Measurements from ENCODE around the gene AHR. TPM values are rescaled to one million over a fixed set of nuclear protein-coding genes. Genes with fewer than 3 reads are reported as not detected.

The AHR gene
- total and polyA plus RNA-seq, 2 donors (not counting 3 experiments of a cell fraction or from before 2014, with no cell fraction given), result 4.8 to 31.8 TPM

DNA sequence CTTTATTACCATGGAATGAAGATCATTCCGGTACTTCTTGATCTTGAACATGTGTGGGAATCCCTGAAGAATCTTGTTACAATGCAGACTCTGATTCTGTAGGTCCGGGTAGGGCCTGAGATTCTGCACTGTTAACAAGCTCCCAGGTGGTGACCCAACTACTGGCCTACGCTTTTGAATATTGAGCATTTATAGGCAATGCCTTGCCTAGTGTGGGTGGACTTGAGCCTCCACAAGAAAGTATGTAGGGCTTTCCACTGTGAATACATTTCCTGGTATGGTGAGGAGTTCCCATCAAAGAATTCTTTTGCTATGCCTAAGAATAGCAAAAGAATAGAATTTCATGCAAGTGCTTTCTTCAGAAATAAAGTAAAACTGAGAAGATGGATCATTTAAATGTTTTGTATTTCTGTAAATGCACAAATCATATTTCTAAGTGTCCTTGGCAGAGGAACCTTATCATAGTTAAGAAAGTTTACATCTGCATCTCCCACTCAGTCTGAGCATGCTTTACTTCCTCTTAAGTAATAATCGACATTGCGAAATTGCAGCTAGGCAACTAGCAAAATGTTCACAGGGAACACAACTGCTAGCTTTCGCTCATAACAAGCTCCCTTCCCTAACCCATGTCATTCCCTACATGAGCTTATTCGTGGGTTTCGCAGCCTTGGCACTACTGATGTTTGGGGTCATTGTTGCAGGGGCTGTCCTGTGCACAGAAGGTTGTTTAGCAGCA lies 71.4 kb downstream of the AHR start:
- Histone ChIP-seq H4K20me1 (replicated peaks; ENCODE audit: control insufficient read depth, extremely low read depth, insufficient read depth, low read length) (no peaks in the 10 kb centered on the region), H3K27me3 (ENCODE audit: control insufficient read depth in 2 of 2, insufficient read depth in 2 of 2, low read length in 2 of 2) (no peaks in the 10 kb centered on the region), H3K4me2 (ENCODE audit: insufficient read depth, low read length) (no peak overlapping the region), H3K36me3 (ENCODE audit: control insufficient read depth in 2 of 2, extremely low read depth in 1 of 2, insufficient read depth in 2 of 2, low read length in 2 of 2) (no peaks in the 10 kb centered on the region), H3K9ac (replicated peaks; ENCODE audit: extremely low read depth, insufficient read depth, low read length) (no peak overlapping the region), H3K79me2 (ENCODE audit: control insufficient read depth, insufficient read depth, low read length) (no peaks in the 10 kb centered on the region), H3K4me1 (ENCODE audit: control insufficient read depth, extremely low read depth, insufficient read depth, low read length) (peaks cover 23% of the 10 kb centered on the region), H3K27ac (ENCODE audit: insufficient read depth, low read depth, low read length) (no peak overlapping the region), H3K9me3 (replicated peaks; ENCODE audit: control insufficient read depth, insufficient read depth, low read length) (no peaks in the 10 kb centered on the region), H3K9me1 (replicated peaks; ENCODE audit: control insufficient read depth, extremely low read depth, insufficient read depth, low read length) (no peaks in the 10 kb centered on the region), H3K4me3 (replicated peaks in 1 of 3; ENCODE audit: insufficient read depth in 1 of 3, low read depth in 1 of 3, low read length in 3 of 3) (no peak overlapping the region), H2AFZ (ENCODE audit: low read depth, low read length) (no peak overlapping the region)
- FAIRE-seq, result no peak
- intact Hi-C loops (cut with micrococcal nuclease), result loop anchor here (2.0 to 5.0 kb wide), 3 partner anchors 151 to 388 kb away; no protein-coding TSS in a partner anchor
- no peak for DNase-seq (ENCODE audit: low read depth, low spot score)
- no TSS peak for BruUV-seq (replicated peaks)
- POLR2A ChIA-PET, result interaction anchor here (0.7 kb wide), 1 partner anchor 64 kb away, joined by 4 read pairs; no protein-coding TSS in a partner anchor
- dilution Hi-C loops (cut with MboI; ENCODE audit: extremely low pct_ligation_motif_present, low sequenced_read_pairs), result no loop called here
- CTCF ChIA-PET, result interaction anchor here (2.5 kb wide), 1 partner anchor 68 kb away, joined by 20 read pairs; no protein-coding TSS in a partner anchor
- no peak for TF ChIP-seq MYC (IDR thresholded peaks at IDR 0.05; ENCODE audit: low read depth, low read length)
- no peak for TF ChIP-seq POLR2A (IDR thresholded peaks at IDR 0.05; ENCODE audit: low read depth, low read length)
- no peak for TF ChIP-seq FOS (IDR thresholded peaks at IDR 0.05; ENCODE audit: borderline replicate concordance, insufficient read depth, low read length)
- TF ChIP-seq GATA2 (IDR thresholded peaks at IDR 0.05; ENCODE audit: insufficient read depth, insufficient read length, low read depth, low read length), result no peak
- TF ChIP-seq, protein P1, sequence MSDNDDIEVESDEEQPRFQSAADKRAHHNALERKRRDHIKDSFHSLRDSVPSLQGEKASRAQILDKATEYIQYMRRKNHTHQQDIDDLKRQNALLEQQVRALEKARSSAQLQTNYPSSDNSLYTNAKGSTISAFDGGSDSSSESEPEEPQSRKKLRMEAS (IDR thresholded peaks at IDR 0.05; ENCODE audit: insufficient read depth, insufficient read length), result no peak
- TF ChIP-seq EZH2 (IDR thresholded peaks at IDR 0.05; ENCODE audit: borderline replicate concordance, low read depth, low read length, severe bottlenecking), result no peak
- no peak for TF ChIP-seq JUN (IDR thresholded peaks at IDR 0.05; ENCODE audit: borderline replicate concordance, insufficient read depth, insufficient read length, low read depth)
- no peak for TF ChIP-seq POLR2AphosphoS5 (IDR thresholded peaks at IDR 0.05; ENCODE audit: insufficient read depth, low read depth, low read length)
- TF ChIP-seq, protein P2, sequence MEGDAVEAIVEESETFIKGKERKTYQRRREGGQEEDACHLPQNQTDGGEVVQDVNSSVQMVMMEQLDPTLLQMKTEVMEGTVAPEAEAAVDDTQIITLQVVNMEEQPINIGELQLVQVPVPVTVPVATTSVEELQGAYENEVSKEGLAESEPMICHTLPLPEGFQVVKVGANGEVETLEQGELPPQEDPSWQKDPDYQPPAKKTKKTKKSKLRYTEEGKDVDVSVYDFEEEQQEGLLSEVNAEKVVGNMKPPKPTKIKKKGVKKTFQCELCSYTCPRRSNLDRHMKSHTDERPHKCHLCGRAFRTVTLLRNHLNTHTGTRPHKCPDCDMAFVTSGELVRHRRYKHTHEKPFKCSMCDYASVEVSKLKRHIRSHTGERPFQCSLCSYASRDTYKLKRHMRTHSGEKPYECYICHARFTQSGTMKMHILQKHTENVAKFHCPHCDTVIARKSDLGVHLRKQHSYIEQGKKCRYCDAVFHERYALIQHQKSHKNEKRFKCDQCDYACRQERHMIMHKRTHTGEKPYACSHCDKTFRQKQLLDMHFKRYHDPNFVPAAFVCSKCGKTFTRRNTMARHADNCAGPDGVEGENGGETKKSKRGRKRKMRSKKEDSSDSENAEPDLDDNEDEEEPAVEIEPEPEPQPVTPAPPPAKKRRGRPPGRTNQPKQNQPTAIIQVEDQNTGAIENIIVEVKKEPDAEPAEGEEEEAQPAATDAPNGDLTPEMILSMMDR (IDR thresholded peaks at IDR 0.05; ENCODE audit: extremely low read depth in 1 of 2, insufficient read depth in 1 of 2, low read depth in 1 of 2, low read length in 2 of 2), result no peak

All from endothelial cell of umbilical vein (primary cell).